ENCODE data around the gene GRK4. TPM values are rescaled to one million over a fixed set of nuclear protein-coding genes. Genes with fewer than 3 reads are reported as not detected.
"Not testable (repeated sequence)": the region's sequence is repeated elsewhere in the genome, so short reads cannot be mapped to it uniquely, and the experiment has no call there.

Gene GRK4
- total RNA-seq, 1 experiment from 2014 or later = 4.5 TPM

- CTCF ChIA-PET; H3K27ac Mint-ChIP-seq (ENCODE audit: low read depth, unreplicated experiment); intact Hi-C loops (cut with micrococcal nuclease); BruUV-seq (replicated peaks); H3K4me1 Mint-ChIP-seq (ENCODE audit: insufficient read depth, unreplicated experiment); H3K27me3 Mint-ChIP-seq (ENCODE audit: insufficient read depth, unreplicated experiment); H3K4me3 Mint-ChIP-seq (ENCODE audit: unreplicated experiment); H3K9me3 Mint-ChIP-seq (ENCODE audit: unreplicated experiment); DNase-seq (ENCODE audit: unreplicated experiment): not testable (repeated sequence)
- POLR2A ChIA-PET = interaction anchor here (0.5 kb wide), 1 partner anchor 14 kb away, joined by 3 read pairs; no protein-coding TSS in a partner anchor
- H3K36me3 Mint-ChIP-seq (ENCODE audit: insufficient read depth, unreplicated experiment) = peaks cover 30% of the 10 kb centered on the region
Observed at GRCh38 chr4:2922453-2923101, 40.8 kb upstream of the GRK4 start.

- peaks cover 7% of the 10 kb centered on the region for H3K4me1 Mint-ChIP-seq (ENCODE audit: insufficient read depth, unreplicated experiment)
- H3K9me3 Mint-ChIP-seq (ENCODE audit: unreplicated experiment) = no peaks in the 10 kb centered on the region
- H3K27me3 Mint-ChIP-seq (ENCODE audit: insufficient read depth, unreplicated experiment) = no peaks in the 10 kb centered on the region
- DNase-seq (ENCODE audit: unreplicated experiment) = peak; percentile 61
- CTCF ChIA-PET = interaction anchor here (0.6 kb wide), 1 partner anchor 159 kb away, joined by 5 read pairs; no protein-coding TSS in a partner anchor
- POLR2A ChIA-PET = interaction anchor here (0.5 kb wide), 1 partner anchor 13 kb away, joined by 3 read pairs; no protein-coding TSS in a partner anchor
- TF ChIP-seq, protein P1, sequence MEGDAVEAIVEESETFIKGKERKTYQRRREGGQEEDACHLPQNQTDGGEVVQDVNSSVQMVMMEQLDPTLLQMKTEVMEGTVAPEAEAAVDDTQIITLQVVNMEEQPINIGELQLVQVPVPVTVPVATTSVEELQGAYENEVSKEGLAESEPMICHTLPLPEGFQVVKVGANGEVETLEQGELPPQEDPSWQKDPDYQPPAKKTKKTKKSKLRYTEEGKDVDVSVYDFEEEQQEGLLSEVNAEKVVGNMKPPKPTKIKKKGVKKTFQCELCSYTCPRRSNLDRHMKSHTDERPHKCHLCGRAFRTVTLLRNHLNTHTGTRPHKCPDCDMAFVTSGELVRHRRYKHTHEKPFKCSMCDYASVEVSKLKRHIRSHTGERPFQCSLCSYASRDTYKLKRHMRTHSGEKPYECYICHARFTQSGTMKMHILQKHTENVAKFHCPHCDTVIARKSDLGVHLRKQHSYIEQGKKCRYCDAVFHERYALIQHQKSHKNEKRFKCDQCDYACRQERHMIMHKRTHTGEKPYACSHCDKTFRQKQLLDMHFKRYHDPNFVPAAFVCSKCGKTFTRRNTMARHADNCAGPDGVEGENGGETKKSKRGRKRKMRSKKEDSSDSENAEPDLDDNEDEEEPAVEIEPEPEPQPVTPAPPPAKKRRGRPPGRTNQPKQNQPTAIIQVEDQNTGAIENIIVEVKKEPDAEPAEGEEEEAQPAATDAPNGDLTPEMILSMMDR (IDR thresholded peaks at IDR 0.05; ENCODE audit: unreplicated experiment) = no peak
- BruUV-seq (replicated peaks) = no TSS peak
- H3K27ac Mint-ChIP-seq (ENCODE audit: low read depth, unreplicated experiment) = peak overlapping the region; percentile 75
- intact Hi-C loops (cut with micrococcal nuclease) = no loop called here
- H3K4me3 Mint-ChIP-seq (ENCODE audit: unreplicated experiment) = no peak overlapping the region
- H3K36me3 Mint-ChIP-seq (ENCODE audit: insufficient read depth, unreplicated experiment) = peaks cover 36% of the 10 kb centered on the region
Observed at GRCh38 chr4:2923141-2923551, 40.2 kb upstream of the GRK4 start.

GRCh38 chr4:2923668-2924173 is 39.6 kb upstream of the GRK4 start:
- BruUV-seq (replicated peaks) = no TSS peak
- Mint-ChIP-seq H3K4me3 (ENCODE audit: unreplicated experiment) (no peak overlapping the region), H3K9me3 (ENCODE audit: unreplicated experiment) (no peaks in the 10 kb centered on the region), H3K36me3 (ENCODE audit: insufficient read depth, unreplicated experiment) (peaks cover 41% of the 10 kb centered on the region), H3K27ac (ENCODE audit: low read depth, unreplicated experiment) (peak overlapping the region; percentile 75), H3K4me1 (ENCODE audit: insufficient read depth, unreplicated experiment) (peaks cover 7% of the 10 kb centered on the region), H3K27me3 (ENCODE audit: insufficient read depth, unreplicated experiment) (no peaks in the 10 kb centered on the region)
- ChIA-PET CTCF (interaction anchor here (0.6 kb wide), 2 partner anchors 159 to 160 kb away, joined by 3 to 5 read pairs; no protein-coding TSS in a partner anchor), POLR2A (no interaction called here)
- TF ChIP-seq, protein P1 (IDR thresholded peaks at IDR 0.05; ENCODE audit: unreplicated experiment) = no peak
- no peak for DNase-seq (ENCODE audit: unreplicated experiment)
- intact Hi-C loops (cut with micrococcal nuclease) = no loop called here

GRCh38 chr4:2924286-2924685 is 39.1 kb upstream of the GRK4 start:
- H3K27ac Mint-ChIP-seq (ENCODE audit: low read depth, unreplicated experiment) = no peak overlapping the region
- intact Hi-C loops (cut with micrococcal nuclease) = no loop called here
- no peaks in the 10 kb centered on the region for H3K27me3 Mint-ChIP-seq (ENCODE audit: insufficient read depth, unreplicated experiment)
- TF ChIP-seq, protein P1 (IDR thresholded peaks at IDR 0.05; ENCODE audit: unreplicated experiment) = no peak
- no peaks in the 10 kb centered on the region for H3K9me3 Mint-ChIP-seq (ENCODE audit: unreplicated experiment)
- no TSS peak for BruUV-seq (replicated peaks)
- peaks cover 7% of the 10 kb centered on the region for H3K4me1 Mint-ChIP-seq (ENCODE audit: insufficient read depth, unreplicated experiment)
- H3K4me3 Mint-ChIP-seq (ENCODE audit: unreplicated experiment) = no peak overlapping the region
- H3K36me3 Mint-ChIP-seq (ENCODE audit: insufficient read depth, unreplicated experiment) = peaks cover 40% of the 10 kb centered on the region
- DNase-seq (ENCODE audit: unreplicated experiment) = no peak
- POLR2A ChIA-PET = interaction anchor here (1.7 kb wide), 1 partner anchor 12 kb away, joined by 4 read pairs; no protein-coding TSS in a partner anchor
- CTCF ChIA-PET = interaction anchor here (0.6 kb wide), 1 partner anchor 161 kb away, joined by 3 read pairs; no protein-coding TSS in a partner anchor

Data from MCF 10A (cell line).